OCI-LY3 (cell line): ENCODE measurements around the gene TMEM163.

Experiments
- H2AFZ ChIP-seq: fragments of 200-600, 300-600 bp; shearing (Covaris generic); 2 replicates; pipeline ENCODE4 v1.6.0; 2014; ENCODE audit warnings: antibody characterized with exemption, low read depth, low read length
- H3K27ac ChIP-seq: fragments of 200-600, 300-600 bp; sonication (generic); 2 replicates; pipeline ENCODE4 v1.5.1; 2014; ENCODE audit warnings: mild to moderate bottlenecking, low read length, moderate library complexity, mixed read lengths
- H3K27me3 ChIP-seq: fragments of 200-600, 300-600 bp; sonication (generic); 2 replicates; pipeline ENCODE4 v1.6.1; 2014; ENCODE audit warnings: low read depth, low read length, mixed read lengths
- H3K36me3 ChIP-seq: fragments of 200-600, 300-600 bp; sonication (generic); replicated peaks from 2 replicates; pipeline ENCODE3; 2014; ENCODE audit warnings: low read depth, low read length, mixed read lengths
- H3K4me1 ChIP-seq: fragments of 300-600, 200-600 bp; sonication (generic); 2 replicates; pipeline ENCODE4 v1.6.1; 2014; ENCODE audit warnings: low read length, mixed read lengths
- H3K4me2 ChIP-seq: fragments of 200-600, 300-600 bp; sonication (generic); 2 replicates; pipeline ENCODE4 v1.6.1; 2014; ENCODE audit warnings: low read length, mixed read lengths
- H3K4me3 ChIP-seq: fragments of 300-600, 200-600 bp; sonication (generic); 2 replicates; pipeline ENCODE4 v1.5.1; 2014; ENCODE audit warnings: antibody characterized with exemption, mild to moderate bottlenecking, low read length, moderate library complexity
- H3K79me2 ChIP-seq: fragments of 300-600, 200-600 bp; shearing (Covaris generic); 2 replicates; pipeline ENCODE4 v1.6.1; 2014; ENCODE audit warnings: mild to moderate bottlenecking, low read length, mixed read lengths
- H3K9ac ChIP-seq: fragments of 300-600, 200-600 bp; shearing (Covaris generic); 2 replicates; pipeline ENCODE4 v1.6.0; 2014; ENCODE audit warnings: mild to moderate bottlenecking, low read length, moderate library complexity
- H3K9me3 ChIP-seq: fragments of 200-600, 300-600 bp; shearing (Covaris generic); 2 replicates; pipeline ENCODE4 v1.6.1; 2014; ENCODE audit warnings: low read length, mixed read lengths; ENCODE audit not compliant: insufficient read depth
- H4K20me1 ChIP-seq: fragments of 200-600, 300-600 bp; sonication (generic); 2 replicates; pipeline ENCODE4 v1.6.1; 2016; ENCODE audit warnings: low read length, mixed read lengths; ENCODE audit not compliant: insufficient read depth
- EZH2phosphoT487 ChIP-seq: fragments of 200-600 bp; shearing (Covaris generic); IDR thresholded peaks from 2 replicates; pipeline ENCODE4 v1.6.1; 2018; ENCODE audit warnings: antibody characterized with exemption, mixed run types, low read depth
- TF ChIP-seq, protein P1 (sequence below): fragments of 200-600, 300-600 bp; sonication (generic); IDR thresholded peaks from 2 replicates; pipeline ENCODE4 v1.5.1; 2014; ENCODE audit warnings: antibody characterized with exemption, low read length, low read depth

Gene TMEM163

DNA sequence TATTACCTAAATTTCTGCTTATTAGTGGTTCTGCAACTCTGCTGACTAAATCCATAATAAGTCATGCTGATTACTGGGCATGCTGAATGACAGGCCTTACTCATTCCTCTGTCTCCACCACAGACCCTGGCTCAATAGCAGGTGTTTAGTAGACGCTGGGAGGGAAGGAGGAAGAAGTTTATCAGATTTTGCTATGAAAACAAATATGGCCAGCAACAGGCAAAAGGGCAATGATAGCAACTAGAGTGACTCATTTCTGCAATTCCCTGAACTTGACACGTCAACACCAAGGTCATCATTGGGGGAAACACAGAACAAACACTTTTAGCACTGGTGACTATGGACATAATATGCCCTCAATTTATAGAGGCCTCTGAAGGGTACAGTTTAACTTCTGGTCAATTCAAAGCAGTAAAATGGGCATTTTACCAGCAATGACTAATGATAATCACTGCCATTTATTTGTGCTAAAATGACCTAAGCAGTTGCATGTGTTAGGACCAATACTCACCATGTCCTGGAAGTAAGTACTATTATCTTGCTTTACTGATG is 35.2 kb downstream of the TMEM163 start:
- H3K36me3 ChIP-seq: no peaks in the 10 kb centered on the region
- peaks cover 41% of the 10 kb centered on the region for H3K4me1 ChIP-seq
- H3K9ac ChIP-seq: no peak overlapping the region
- H3K27ac ChIP-seq: peak overlapping the region; percentile 68
- no peak overlapping the region for H2AFZ ChIP-seq
- TF ChIP-seq, protein P1, sequence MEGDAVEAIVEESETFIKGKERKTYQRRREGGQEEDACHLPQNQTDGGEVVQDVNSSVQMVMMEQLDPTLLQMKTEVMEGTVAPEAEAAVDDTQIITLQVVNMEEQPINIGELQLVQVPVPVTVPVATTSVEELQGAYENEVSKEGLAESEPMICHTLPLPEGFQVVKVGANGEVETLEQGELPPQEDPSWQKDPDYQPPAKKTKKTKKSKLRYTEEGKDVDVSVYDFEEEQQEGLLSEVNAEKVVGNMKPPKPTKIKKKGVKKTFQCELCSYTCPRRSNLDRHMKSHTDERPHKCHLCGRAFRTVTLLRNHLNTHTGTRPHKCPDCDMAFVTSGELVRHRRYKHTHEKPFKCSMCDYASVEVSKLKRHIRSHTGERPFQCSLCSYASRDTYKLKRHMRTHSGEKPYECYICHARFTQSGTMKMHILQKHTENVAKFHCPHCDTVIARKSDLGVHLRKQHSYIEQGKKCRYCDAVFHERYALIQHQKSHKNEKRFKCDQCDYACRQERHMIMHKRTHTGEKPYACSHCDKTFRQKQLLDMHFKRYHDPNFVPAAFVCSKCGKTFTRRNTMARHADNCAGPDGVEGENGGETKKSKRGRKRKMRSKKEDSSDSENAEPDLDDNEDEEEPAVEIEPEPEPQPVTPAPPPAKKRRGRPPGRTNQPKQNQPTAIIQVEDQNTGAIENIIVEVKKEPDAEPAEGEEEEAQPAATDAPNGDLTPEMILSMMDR: no peak
- no peak for TF ChIP-seq EZH2phosphoT487
- H3K4me3 ChIP-seq: no peak overlapping the region
- H3K79me2 ChIP-seq: peaks cover 93% of the 10 kb centered on the region
- H3K27me3 ChIP-seq: no peaks in the 10 kb centered on the region
- H3K9me3 ChIP-seq: no peaks in the 10 kb centered on the region
- peak overlapping the region; percentile 58 for H3K4me2 ChIP-seq
- H4K20me1 ChIP-seq: peaks cover 43% of the 10 kb centered on the region

DNA sequence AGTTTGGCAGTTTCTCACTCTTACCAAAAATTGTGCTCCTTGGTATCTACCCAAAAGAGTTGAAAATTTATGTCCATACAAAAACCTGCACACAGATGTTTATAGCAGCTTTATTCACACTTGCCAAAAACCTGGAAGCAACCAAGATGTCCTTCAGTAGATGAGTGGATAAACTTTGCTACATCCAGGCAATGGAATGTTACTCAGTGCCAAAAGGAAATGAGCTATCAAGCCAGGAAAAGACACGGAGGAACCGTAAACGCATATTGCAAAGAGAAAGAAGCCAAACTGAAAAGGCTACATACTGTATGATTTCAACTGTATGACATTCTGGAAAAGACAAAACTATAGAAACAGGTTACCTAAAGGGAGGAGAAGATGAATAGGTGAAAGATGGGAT is 36.1 kb downstream of the TMEM163 start:
- peaks cover 93% of the 10 kb centered on the region for H3K79me2 ChIP-seq
- H4K20me1 ChIP-seq: peaks cover 52% of the 10 kb centered on the region
- no peaks in the 10 kb centered on the region for H3K27me3 ChIP-seq
- no peaks in the 10 kb centered on the region for H3K36me3 ChIP-seq
- no peak overlapping the region for H3K4me3 ChIP-seq
- peaks cover 41% of the 10 kb centered on the region for H3K4me1 ChIP-seq
- H3K9me3 ChIP-seq: no peaks in the 10 kb centered on the region
- no peak overlapping the region for H3K9ac ChIP-seq
- peak overlapping the region; percentile 68; the same call in 1 of the 2 replicates for H3K27ac ChIP-seq
- no peak overlapping the region for H2AFZ ChIP-seq
- TF ChIP-seq, protein P1: no peak
- no peak for TF ChIP-seq EZH2phosphoT487
- H3K4me2 ChIP-seq: no peak overlapping the region; the same call in 1 of the 2 replicates

DNA sequence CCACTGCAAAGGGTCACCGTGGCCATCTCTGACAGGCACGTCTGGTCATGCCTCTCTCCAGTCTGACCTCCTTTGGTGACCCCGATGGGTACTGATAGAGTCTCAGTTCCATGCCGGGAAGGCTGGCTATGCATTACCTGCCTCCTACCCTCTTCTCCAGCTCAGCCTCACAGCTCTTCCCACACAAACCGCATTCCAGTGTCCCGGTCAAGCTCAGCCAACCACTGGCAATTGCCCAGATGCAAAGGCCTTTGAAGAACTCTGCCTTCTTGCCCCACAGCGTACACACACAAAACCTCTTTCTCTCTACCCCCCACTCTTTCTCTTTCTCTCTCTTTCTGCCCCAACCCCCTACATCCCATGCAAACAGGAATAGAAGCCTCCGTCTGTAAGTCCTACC is 37.6 kb downstream of the TMEM163 start:
- H3K4me2 ChIP-seq: no peak overlapping the region
- no peaks in the 10 kb centered on the region for H3K36me3 ChIP-seq
- peaks cover 91% of the 10 kb centered on the region for H3K79me2 ChIP-seq
- no peaks in the 10 kb centered on the region for H3K9me3 ChIP-seq
- peaks cover 60% of the 10 kb centered on the region for H4K20me1 ChIP-seq
- H2AFZ ChIP-seq: no peak overlapping the region
- H3K9ac ChIP-seq: no peak overlapping the region
- H3K4me3 ChIP-seq: no peak overlapping the region
- H3K4me1 ChIP-seq: peaks cover 41% of the 10 kb centered on the region
- no peak overlapping the region for H3K27ac ChIP-seq
- H3K27me3 ChIP-seq: no peaks in the 10 kb centered on the region
- no peak for TF ChIP-seq EZH2phosphoT487
- TF ChIP-seq, protein P1: no peak

DNA sequence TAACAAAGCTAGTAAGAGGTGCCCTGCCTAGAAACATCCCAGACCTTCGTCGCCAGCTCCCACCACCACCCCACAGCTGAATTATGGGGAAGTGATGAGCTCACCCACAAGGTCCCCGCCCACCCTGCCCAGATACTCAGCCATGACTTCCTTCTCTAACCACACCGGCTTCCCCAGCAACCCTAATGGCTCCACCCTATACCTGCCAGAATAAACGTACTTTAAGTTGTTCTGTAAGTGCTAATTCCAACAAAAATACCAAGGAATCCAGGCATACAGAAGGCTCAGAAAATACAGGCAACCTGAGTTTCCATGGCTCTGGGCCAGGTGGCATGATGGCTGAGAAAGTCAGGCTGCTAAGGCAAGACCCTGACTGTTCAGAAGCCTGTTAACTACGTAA is 39.1 kb downstream of the TMEM163 start:
- H3K9ac ChIP-seq: no peak overlapping the region
- H3K36me3 ChIP-seq: no peaks in the 10 kb centered on the region
- peaks cover 60% of the 10 kb centered on the region for H4K20me1 ChIP-seq
- H3K79me2 ChIP-seq: peaks cover 86% of the 10 kb centered on the region
- no peak overlapping the region for H2AFZ ChIP-seq
- H3K4me3 ChIP-seq: no peak overlapping the region
- TF ChIP-seq, protein P1: no peak
- TF ChIP-seq EZH2phosphoT487: no peak
- H3K4me1 ChIP-seq: peaks cover 35% of the 10 kb centered on the region
- no peak overlapping the region for H3K4me2 ChIP-seq
- H3K9me3 ChIP-seq: no peaks in the 10 kb centered on the region
- no peaks in the 10 kb centered on the region for H3K27me3 ChIP-seq
- no peak overlapping the region for H3K27ac ChIP-seq
